IPS-NIHi11 (cell line): ENCODE data around the gene C1QTNF8.

Experiments
- DNase-seq: peaks from one replicate; pipeline ENCODE4 v3.0.0; 2012; ENCODE audit warnings: mixed read lengths, low spot score

The C1QTNF8 gene

GRCh38 chr16:1077877-1078578 is 18.0 kb downstream of the C1QTNF8 start:
- no peak for DNase-seq

GRCh38 chr16:1076801-1077576 is 19.1 kb downstream of the C1QTNF8 start:
- no peak for DNase-seq

- DNase-seq, result no peak
These were observed 20.5 kb downstream of the C1QTNF8 start for GRCh38 chr16:1075546-1075945.

GRCh38 chr16:1074379-1074649 is 21.7 kb downstream of the C1QTNF8 start:
- DNase-seq, result no peak

GRCh38 chr16:1073566-1074378 is 22.3 kb downstream of the C1QTNF8 start:
- peak; percentile 67 for DNase-seq

GRCh38 chr16:1073262-1073558 is 22.8 kb downstream of the C1QTNF8 start:
- no peak for DNase-seq

GRCh38 chr16:1072526-1073261 is 23.4 kb downstream of the C1QTNF8 start, which contains the start of gene SSTR5:
SSTR5 (plus strand) TSS chr16:1072747; CDS start chr16:1078869, 6,122 bp downstream.
- DNase-seq, result peak; percentile 87

- DNase-seq, result no peak
These were observed 24.4 kb downstream of the C1QTNF8 start for GRCh38 chr16:1071561-1072225.

GRCh38 chr16:1070864-1071408 is 25.1 kb downstream of the C1QTNF8 start:
- DNase-seq, result no peak

- DNase-seq, result no peak
These were observed 25.8 kb downstream of the C1QTNF8 start for GRCh38 chr16:1070084-1070863.

GRCh38 chr16:1069154-1069553 is 26.9 kb downstream of the C1QTNF8 start:
- DNase-seq, result no peak

- no peak for DNase-seq
These were observed 27.6 kb downstream of the C1QTNF8 start for GRCh38 chr16:1068451-1068850.

GRCh38 chr16:1067629-1068028 is 28.4 kb downstream of the C1QTNF8 start:
- DNase-seq, result no peak

- DNase-seq, result no peak
These were observed 29.4 kb downstream of the C1QTNF8 start for GRCh38 chr16:1066584-1067172.

GRCh38 chr16:1065469-1066128 is 30.4 kb downstream of the C1QTNF8 start:
- DNase-seq, result no peak

GRCh38 chr16:1063728-1064127 is 32.3 kb downstream of the C1QTNF8 start:
- no peak for DNase-seq

GRCh38 chr16:1062895-1063294 is 33.1 kb downstream of the C1QTNF8 start:
- no peak for DNase-seq

- DNase-seq, result no peak
These were observed 34.1 kb downstream of the C1QTNF8 start for GRCh38 chr16:1061769-1062505.
